OCI-LY3 (cell line): Measurements from ENCODE around the gene TEKT1.

Experiments
- EZH2phosphoT487 ChIP-seq: fragments of 200-600 bp; shearing (Covaris generic); IDR thresholded peaks from 2 replicates; pipeline ENCODE4 v1.6.1; 2018; ENCODE audit warnings: antibody characterized with exemption, mixed run types, low read depth
- TF ChIP-seq, protein P1 (sequence below): fragments of 200-600, 300-600 bp; sonication (generic); IDR thresholded peaks from 2 replicates; pipeline ENCODE4 v1.5.1; 2014; ENCODE audit warnings: antibody characterized with exemption, low read length, low read depth

DNA sequence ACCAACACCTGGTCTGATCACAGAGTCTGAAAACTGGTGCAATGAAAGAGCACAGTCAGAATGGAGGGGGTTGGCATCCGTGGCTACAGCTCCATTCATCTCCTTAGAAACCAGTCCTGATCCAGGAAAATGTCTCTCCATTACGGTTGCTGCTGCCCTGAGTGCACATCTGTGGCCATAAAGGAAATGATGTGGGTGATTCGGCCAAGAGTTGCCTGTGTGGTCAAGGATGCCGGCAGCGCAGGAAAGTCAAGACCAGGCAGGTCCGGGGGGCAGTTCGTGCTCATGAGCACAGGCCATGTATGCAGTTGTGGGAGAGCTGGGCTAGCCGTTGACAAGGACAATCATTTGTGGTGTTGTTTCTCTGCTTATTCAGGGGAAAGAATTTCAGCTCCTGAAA is 69.8 kb downstream of the TEKT1 start:
- TF ChIP-seq, protein P1, sequence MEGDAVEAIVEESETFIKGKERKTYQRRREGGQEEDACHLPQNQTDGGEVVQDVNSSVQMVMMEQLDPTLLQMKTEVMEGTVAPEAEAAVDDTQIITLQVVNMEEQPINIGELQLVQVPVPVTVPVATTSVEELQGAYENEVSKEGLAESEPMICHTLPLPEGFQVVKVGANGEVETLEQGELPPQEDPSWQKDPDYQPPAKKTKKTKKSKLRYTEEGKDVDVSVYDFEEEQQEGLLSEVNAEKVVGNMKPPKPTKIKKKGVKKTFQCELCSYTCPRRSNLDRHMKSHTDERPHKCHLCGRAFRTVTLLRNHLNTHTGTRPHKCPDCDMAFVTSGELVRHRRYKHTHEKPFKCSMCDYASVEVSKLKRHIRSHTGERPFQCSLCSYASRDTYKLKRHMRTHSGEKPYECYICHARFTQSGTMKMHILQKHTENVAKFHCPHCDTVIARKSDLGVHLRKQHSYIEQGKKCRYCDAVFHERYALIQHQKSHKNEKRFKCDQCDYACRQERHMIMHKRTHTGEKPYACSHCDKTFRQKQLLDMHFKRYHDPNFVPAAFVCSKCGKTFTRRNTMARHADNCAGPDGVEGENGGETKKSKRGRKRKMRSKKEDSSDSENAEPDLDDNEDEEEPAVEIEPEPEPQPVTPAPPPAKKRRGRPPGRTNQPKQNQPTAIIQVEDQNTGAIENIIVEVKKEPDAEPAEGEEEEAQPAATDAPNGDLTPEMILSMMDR: no peak
- no peak for TF ChIP-seq EZH2phosphoT487
